DOHH2 (cell line): Measurements from ENCODE around the gene TRPC4AP.

Experiments
- EZH2phosphoT487 ChIP-seq: fragments of 200-600 bp; sonication (generic); IDR thresholded peaks from 2 replicates; pipeline ENCODE4 v1.6.1; 2017; ENCODE audit warnings: borderline replicate concordance, mild to moderate bottlenecking, antibody characterized with exemption, low read length, moderate library complexity, mixed read lengths
- TF ChIP-seq, protein P1 (sequence below): fragments of 200-600 bp; sonication (generic); IDR thresholded peaks from one replicate; pipeline ENCODE4 v1.5.1; 2014; ENCODE audit warnings: antibody characterized with exemption, mild to moderate bottlenecking, low read depth, low read length; ENCODE audit not compliant: poor library complexity, severe bottlenecking

DNA sequence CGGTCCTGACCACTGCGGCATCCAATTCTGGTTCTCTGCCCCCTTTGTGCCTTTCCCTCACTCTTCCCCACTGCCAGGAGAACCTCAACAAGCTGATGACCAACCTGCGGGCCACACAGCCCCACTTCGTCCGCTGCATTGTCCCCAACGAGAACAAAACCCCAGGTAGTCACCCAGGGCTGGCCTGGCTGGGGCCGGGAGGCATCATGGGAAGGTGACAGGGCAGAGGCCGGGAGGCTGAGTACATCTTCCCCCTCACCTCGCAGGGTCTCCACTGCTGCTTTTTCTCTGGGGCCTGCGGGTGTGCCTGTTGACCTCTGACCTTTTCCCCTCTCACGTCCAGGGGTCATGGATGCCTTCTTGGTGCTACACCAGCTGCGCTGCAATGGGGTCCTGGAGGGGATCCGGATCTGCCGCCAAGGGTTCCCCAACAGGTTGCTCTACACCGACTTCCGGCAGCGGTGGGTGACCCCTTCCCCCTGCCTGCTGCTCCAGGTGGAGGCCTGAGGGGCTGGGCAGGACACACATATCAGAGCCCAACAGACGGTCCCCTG lies 101.9 kb downstream of the TRPC4AP start:
- TF ChIP-seq, protein P1, sequence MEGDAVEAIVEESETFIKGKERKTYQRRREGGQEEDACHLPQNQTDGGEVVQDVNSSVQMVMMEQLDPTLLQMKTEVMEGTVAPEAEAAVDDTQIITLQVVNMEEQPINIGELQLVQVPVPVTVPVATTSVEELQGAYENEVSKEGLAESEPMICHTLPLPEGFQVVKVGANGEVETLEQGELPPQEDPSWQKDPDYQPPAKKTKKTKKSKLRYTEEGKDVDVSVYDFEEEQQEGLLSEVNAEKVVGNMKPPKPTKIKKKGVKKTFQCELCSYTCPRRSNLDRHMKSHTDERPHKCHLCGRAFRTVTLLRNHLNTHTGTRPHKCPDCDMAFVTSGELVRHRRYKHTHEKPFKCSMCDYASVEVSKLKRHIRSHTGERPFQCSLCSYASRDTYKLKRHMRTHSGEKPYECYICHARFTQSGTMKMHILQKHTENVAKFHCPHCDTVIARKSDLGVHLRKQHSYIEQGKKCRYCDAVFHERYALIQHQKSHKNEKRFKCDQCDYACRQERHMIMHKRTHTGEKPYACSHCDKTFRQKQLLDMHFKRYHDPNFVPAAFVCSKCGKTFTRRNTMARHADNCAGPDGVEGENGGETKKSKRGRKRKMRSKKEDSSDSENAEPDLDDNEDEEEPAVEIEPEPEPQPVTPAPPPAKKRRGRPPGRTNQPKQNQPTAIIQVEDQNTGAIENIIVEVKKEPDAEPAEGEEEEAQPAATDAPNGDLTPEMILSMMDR, result no peak
- TF ChIP-seq EZH2phosphoT487, result no peak
